GM21367 (cell line): ENCODE results near the gene SORCS3.

ENCODE experiments used
- ATAC-seq: cut with Tn5 transposase; IDR thresholded peaks from one replicate; pipeline ENCODE4 v1.9.1; 2021; ENCODE audit not compliant: unreplicated experiment

Gene SORCS3

GRCh38 chr10:104834580-104834979 is 193.5 kb downstream of the SORCS3 start:
- no peak for ATAC-seq

- ATAC-seq = no peak
Measured at GRCh38 chr10:104835422-104835821, 194.3 kb downstream of the SORCS3 start.

- no peak for ATAC-seq
Measured at GRCh38 chr10:104842704-104843103, 201.6 kb downstream of the SORCS3 start.

GRCh38 chr10:104844073-104844472 is 203.0 kb downstream of the SORCS3 start:
- no peak for ATAC-seq

- no peak for ATAC-seq
Measured at GRCh38 chr10:104850023-104850422, 208.9 kb downstream of the SORCS3 start.

GRCh38 chr10:104867966-104868598 is 227.0 kb downstream of the SORCS3 start:
- ATAC-seq = no peak

- no peak for ATAC-seq
Measured at GRCh38 chr10:104872691-104873090, 231.6 kb downstream of the SORCS3 start.

- ATAC-seq = no peak
Measured at GRCh38 chr10:104873161-104873560, 232.1 kb downstream of the SORCS3 start.

- ATAC-seq = no peak
Measured at GRCh38 chr10:104875561-104875960, 234.5 kb downstream of the SORCS3 start.

- no peak for ATAC-seq
Measured at GRCh38 chr10:104880624-104881398, 239.7 kb downstream of the SORCS3 start.

GRCh38 chr10:104881740-104882139 is 240.7 kb downstream of the SORCS3 start:
- no peak for ATAC-seq

- no peak for ATAC-seq
Measured at GRCh38 chr10:104892879-104893617, 252.0 kb downstream of the SORCS3 start.

- no peak for ATAC-seq
Measured at GRCh38 chr10:104893701-104894100, 252.6 kb downstream of the SORCS3 start.

- no peak for ATAC-seq
Measured at GRCh38 chr10:104894681-104895080, 253.6 kb downstream of the SORCS3 start.

GRCh38 chr10:104895541-104895940 is 254.5 kb downstream of the SORCS3 start:
- no peak for ATAC-seq

GRCh38 chr10:104895981-104896380 is 254.9 kb downstream of the SORCS3 start:
- no peak for ATAC-seq

- no peak for ATAC-seq
Measured at GRCh38 chr10:104897696-104898095, 256.6 kb downstream of the SORCS3 start.

- ATAC-seq = no peak
Measured at GRCh38 chr10:104899779-104900178, 258.7 kb downstream of the SORCS3 start.

- no peak for ATAC-seq
Measured at GRCh38 chr10:104903433-104903832, 262.3 kb downstream of the SORCS3 start.

GRCh38 chr10:104904753-104905323 is 263.7 kb downstream of the SORCS3 start:
- ATAC-seq = no peak

GRCh38 chr10:104906112-104906511 is 265.0 kb downstream of the SORCS3 start:
- no peak for ATAC-seq

- ATAC-seq = no peak
Measured at GRCh38 chr10:104907521-104907920, 266.4 kb downstream of the SORCS3 start.
